Activated CD8-positive, alpha-beta memory T cell treated with anti-CD3 and anti-CD28 coated beads for 48 hours (primary cell): ENCODE results near the gene SLC43A3.

Experiments
- DNase-seq, 3 experiments: peaks; one replicate each; pipeline ENCODE4 v3.0.0-alpha.2; 2020; ENCODE audit warnings: low read depth in 2 of 3, low spot score in 2 of 3

The SLC43A3 gene

DNA sequence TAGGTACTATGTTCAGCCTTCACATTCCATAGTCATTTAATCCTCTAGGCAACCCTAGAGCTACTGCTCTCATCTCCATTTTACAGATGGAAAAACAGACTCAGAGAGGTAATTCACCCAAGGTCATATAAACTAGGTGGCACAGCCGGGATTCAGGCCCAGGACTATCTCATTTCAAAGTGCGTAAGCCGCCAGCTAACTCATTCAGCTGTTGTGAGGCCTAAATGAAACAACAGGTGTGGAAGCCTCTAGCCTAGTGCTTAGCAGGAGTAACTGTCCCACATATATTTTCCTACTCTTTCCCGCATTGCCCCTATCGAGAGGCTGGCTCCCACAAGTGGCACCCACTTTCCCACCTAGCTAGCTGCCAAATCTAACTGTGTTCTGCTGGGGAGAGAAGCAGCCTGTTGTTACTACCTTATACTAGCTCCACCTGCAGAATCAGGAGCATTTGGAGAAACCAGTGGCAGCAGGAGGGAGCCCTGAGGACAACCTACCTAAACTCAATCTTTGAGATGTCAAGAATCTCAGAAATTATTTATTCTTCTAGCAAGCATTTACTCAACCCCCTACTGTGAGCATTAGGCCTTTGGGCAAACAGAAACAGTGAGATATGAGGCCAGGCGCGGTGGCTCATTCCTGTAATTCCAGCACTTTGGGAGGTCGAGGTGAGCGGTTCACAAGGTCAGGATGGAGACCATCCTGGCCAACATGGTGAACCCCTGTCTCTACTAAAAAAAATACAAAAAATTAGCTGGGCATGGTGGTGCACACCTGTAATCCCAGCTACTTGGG lies 66.8 kb downstream of the SLC43A3 start:
- no peak for DNase-seq

DNA sequence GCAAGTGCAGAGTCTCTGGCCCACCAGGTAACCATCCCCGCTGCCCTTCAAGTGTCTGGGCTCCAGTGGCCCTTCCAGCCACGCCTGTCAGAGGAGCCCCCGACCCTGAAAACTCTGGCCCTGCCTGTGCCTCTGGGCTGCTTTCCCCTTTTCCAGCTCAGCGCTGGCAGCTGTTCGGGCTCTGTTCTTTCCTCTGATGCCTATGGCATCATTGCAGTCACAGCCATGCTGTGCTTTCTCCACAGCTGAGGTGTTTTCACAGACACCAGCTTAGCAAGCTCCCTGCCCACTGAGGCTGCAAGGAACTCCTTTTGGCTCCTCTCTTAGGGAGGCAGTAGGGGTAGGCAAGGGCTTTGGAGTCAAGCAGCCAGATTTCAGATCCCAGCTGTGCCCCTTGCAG lies 67.5 kb downstream of the SLC43A3 start:
- DNase-seq, result no peak

DNA sequence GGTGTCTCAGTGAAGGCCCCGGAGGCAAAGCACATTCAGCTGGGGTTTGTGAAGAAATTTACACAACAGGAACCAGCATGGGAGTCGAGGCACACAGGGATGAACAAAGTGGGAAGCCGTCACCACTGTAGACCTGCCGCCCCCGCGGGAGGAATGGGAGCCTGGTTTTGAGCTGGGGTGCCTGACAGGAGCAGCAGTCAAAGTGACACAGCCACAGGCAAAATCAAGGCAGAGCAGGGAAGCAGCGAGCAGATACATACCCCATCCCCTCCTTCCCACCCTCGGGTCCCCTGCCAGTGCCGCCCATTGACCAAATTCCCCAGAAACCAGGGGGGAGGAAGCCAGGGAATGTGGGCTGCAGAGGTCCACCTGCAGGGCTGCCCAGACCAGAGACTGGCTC lies 67.9 kb downstream of the SLC43A3 start:
- no peak for DNase-seq

DNA sequence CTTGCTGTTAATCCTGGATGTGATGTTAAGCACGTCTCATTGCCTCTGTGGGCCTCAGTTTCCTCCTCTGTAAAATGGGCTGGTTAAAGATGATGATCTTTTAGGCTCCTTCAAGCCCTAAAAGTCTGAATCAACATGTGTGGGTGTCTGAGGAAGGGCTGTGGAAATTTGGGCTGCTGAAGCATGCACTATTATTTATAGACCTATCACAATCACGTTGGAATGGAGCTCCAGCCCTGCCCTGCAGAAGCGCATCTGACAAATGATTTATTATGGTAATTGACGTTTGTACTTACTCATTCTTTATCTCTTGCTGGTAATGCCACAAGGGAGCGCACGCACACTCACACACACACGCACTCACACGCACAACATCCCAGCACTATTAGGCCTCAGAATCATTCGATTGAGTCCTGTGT lies 68.4 kb downstream of the SLC43A3 start:
- DNase-seq, result no peak

DNA sequence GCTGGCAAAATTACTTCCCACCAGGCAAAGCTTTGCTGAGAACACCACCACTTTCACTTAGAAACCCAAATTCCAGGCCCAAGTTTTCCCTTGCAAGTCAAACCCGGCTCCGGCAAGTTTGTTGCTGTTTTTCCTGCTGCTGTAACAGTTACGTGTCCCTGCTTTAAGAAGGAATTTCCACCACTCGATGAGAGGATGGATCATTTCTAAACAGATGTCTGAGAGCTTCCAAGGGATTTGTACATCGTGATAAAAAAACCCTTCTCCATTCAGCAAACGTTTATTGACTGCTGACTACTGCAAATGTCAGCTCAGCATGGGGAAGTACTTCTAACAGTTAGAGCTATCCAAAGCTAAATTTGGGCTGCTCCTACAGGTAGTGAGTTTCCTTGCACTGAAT lies 69.1 kb downstream of the SLC43A3 start:
- DNase-seq, result no peak

DNA sequence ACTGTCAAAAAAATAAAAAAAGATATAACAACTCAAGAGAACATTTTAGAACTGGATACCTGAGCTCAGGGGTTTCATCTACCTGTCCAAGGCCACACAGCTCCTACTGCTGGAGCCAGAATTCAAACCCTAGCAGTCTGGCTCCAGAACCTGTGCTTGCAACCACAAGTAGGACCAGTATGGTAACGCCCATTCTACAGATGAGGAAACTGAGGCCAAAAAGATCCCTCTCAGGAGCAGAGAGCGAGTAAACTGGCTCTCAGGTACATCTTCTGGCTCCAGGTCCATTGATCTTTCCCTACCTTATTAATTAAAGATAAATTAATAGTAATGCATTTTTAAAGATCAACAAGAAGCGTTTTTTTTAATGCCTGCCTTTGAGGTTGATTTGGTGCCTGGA lies 69.6 kb downstream of the SLC43A3 start:
- DNase-seq, result no peak
